HG03460 (cell line): ENCODE measurements around the gene FOXN4.

Source experiments
- ATAC-seq: cut with Tn5 transposase; IDR thresholded peaks from one replicate; pipeline ENCODE4 v1.9.1; 2021; ENCODE audit not compliant: unreplicated experiment

Gene FOXN4

DNA sequence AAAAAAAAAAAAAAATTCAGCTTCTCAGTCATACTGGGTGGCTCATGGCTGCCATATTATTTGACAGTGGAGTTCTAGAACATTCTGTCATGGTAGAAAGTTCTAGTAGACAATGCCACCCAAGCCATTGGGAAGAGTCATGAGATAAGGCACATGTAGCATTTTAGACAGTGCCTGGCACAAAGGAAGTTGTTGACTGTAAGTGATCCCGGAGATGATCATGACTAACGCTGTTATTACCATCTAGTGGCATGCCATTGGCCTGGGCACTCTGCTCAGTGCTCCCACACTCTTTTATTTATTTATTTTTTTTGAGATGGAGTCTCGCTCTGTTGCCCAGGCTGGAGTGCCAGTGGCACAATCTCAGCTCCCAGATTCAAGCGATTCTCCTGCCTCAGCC is 80.4 kb downstream of the FOXN4 start:
- no peak for ATAC-seq
